ENCODE measurements around the gene ACO1.

Gene ACO1

GRCh38 chr9:32385152-32385884, 875 bp downstream of the ACO1 start:
- H3K27me3 ChIP-seq (ENCODE audit: control insufficient read depth in 1 of 2, insufficient read depth in 2 of 2, low read length in 2 of 2), result no peaks in the 10 kb centered on the region
- peak overlapping the region; percentile 81 to 100 for H3K4me3 ChIP-seq (ENCODE audit: low read depth in 1 of 2, low read length in 2 of 2)
- H3K27ac ChIP-seq (ENCODE audit: low read depth, low read length), result peak overlapping the region; percentile 80
- H3K36me3 ChIP-seq (ENCODE audit: insufficient read depth, low read length), result peaks cover 5% of the 10 kb centered on the region
- H3K9ac ChIP-seq (ENCODE audit: low read length), result peak overlapping the region; percentile 73
- no peaks in the 10 kb centered on the region for H3K9me3 ChIP-seq (ENCODE audit: low read length)
- peaks cover 21% of the 10 kb centered on the region for H3K4me1 ChIP-seq (ENCODE audit: insufficient read depth, low read length)

- H3K9me3 ChIP-seq (ENCODE audit: low read length), result no peaks in the 10 kb centered on the region
- H3K4me3 ChIP-seq (ENCODE audit: low read depth in 1 of 2, low read length in 2 of 2), result no peak overlapping the region
- peaks cover 21% of the 10 kb centered on the region for H3K4me1 ChIP-seq (ENCODE audit: insufficient read depth, low read length)
- H3K9ac ChIP-seq (ENCODE audit: low read length), result no peak overlapping the region
- no peak overlapping the region for H3K27ac ChIP-seq (ENCODE audit: low read depth, low read length)
- no peaks in the 10 kb centered on the region for H3K27me3 ChIP-seq (ENCODE audit: control insufficient read depth in 1 of 2, insufficient read depth in 2 of 2, low read length in 2 of 2)
- H3K36me3 ChIP-seq (ENCODE audit: insufficient read depth, low read length), result peaks cover 5% of the 10 kb centered on the region
These were observed 1.4 kb downstream of the ACO1 start for GRCh38 chr9:32385885-32386283.

GRCh38 chr9:32387256-32387655, 2.8 kb downstream of the ACO1 start:
- Histone ChIP-seq H3K27me3 (ENCODE audit: control insufficient read depth in 1 of 2, insufficient read depth in 2 of 2, low read length in 2 of 2) (no peaks in the 10 kb centered on the region), H3K27ac (ENCODE audit: low read depth, low read length) (no peak overlapping the region), H3K9me3 (ENCODE audit: low read length) (no peaks in the 10 kb centered on the region), H3K9ac (ENCODE audit: low read length) (no peak overlapping the region), H3K36me3 (ENCODE audit: insufficient read depth, low read length) (peaks cover 7% of the 10 kb centered on the region), H3K4me1 (ENCODE audit: insufficient read depth, low read length) (peaks cover 21% of the 10 kb centered on the region), H3K4me3 (ENCODE audit: low read depth in 1 of 2, low read length in 2 of 2) (no peak overlapping the region)

- H3K36me3 ChIP-seq (ENCODE audit: insufficient read depth, low read length), result peaks cover 9% of the 10 kb centered on the region
- no peaks in the 10 kb centered on the region for H3K9me3 ChIP-seq (ENCODE audit: low read length)
- H3K27me3 ChIP-seq (ENCODE audit: control insufficient read depth in 1 of 2, insufficient read depth in 2 of 2, low read length in 2 of 2), result no peaks in the 10 kb centered on the region
- no peak overlapping the region for H3K9ac ChIP-seq (ENCODE audit: low read length)
- H3K4me1 ChIP-seq (ENCODE audit: insufficient read depth, low read length), result peaks cover 17% of the 10 kb centered on the region
- H3K27ac ChIP-seq (ENCODE audit: low read depth, low read length), result no peak overlapping the region
- H3K4me3 ChIP-seq (ENCODE audit: low read depth in 1 of 2, low read length in 2 of 2), result no peak overlapping the region
These were observed 4.9 kb downstream of the ACO1 start for GRCh38 chr9:32389365-32389764.

GRCh38 chr9:32393911-32394310, 9.5 kb downstream of the ACO1 start:
- Histone ChIP-seq H3K27ac (ENCODE audit: low read depth, low read length) (no peak overlapping the region), H3K27me3 (ENCODE audit: control insufficient read depth in 1 of 2, insufficient read depth in 2 of 2, low read length in 2 of 2) (no peaks in the 10 kb centered on the region), H3K9ac (ENCODE audit: low read length) (no peak overlapping the region), H3K36me3 (ENCODE audit: insufficient read depth, low read length) (peaks cover 4% of the 10 kb centered on the region), H3K4me1 (ENCODE audit: insufficient read depth, low read length) (peaks cover 5% of the 10 kb centered on the region), H3K4me3 (ENCODE audit: low read depth in 1 of 2, low read length in 2 of 2) (no peak overlapping the region), H3K9me3 (ENCODE audit: low read length) (no peaks in the 10 kb centered on the region)

GRCh38 chr9:32394381-32395049, 10.1 kb downstream of the ACO1 start:
- Histone ChIP-seq H3K27ac (ENCODE audit: low read depth, low read length) (no peak overlapping the region), H3K9me3 (ENCODE audit: low read length) (no peaks in the 10 kb centered on the region), H3K27me3 (ENCODE audit: control insufficient read depth in 1 of 2, insufficient read depth in 2 of 2, low read length in 2 of 2) (no peaks in the 10 kb centered on the region), H3K36me3 (ENCODE audit: insufficient read depth, low read length) (peaks cover 4% of the 10 kb centered on the region), H3K4me3 (ENCODE audit: low read depth in 1 of 2, low read length in 2 of 2) (no peak overlapping the region), H3K9ac (ENCODE audit: low read length) (no peak overlapping the region), H3K4me1 (ENCODE audit: insufficient read depth, low read length) (peaks cover 10% of the 10 kb centered on the region)

GRCh38 chr9:32395510-32396216, 11.2 kb downstream of the ACO1 start:
- Histone ChIP-seq H3K27ac (ENCODE audit: low read depth, low read length) (no peak overlapping the region), H3K27me3 (ENCODE audit: control insufficient read depth in 1 of 2, insufficient read depth in 2 of 2, low read length in 2 of 2) (no peaks in the 10 kb centered on the region), H3K9ac (ENCODE audit: low read length) (no peak overlapping the region), H3K4me3 (ENCODE audit: low read depth in 1 of 2, low read length in 2 of 2) (no peak overlapping the region), H3K9me3 (ENCODE audit: low read length) (no peaks in the 10 kb centered on the region), H3K4me1 (ENCODE audit: insufficient read depth, low read length) (peaks cover 10% of the 10 kb centered on the region), H3K36me3 (ENCODE audit: insufficient read depth, low read length) (peaks cover 4% of the 10 kb centered on the region)

GRCh38 chr9:32398207-32398606, 13.8 kb downstream of the ACO1 start:
- Histone ChIP-seq H3K9me3 (ENCODE audit: low read length) (no peaks in the 10 kb centered on the region), H3K4me3 (ENCODE audit: low read depth in 1 of 2, low read length in 2 of 2) (no peak overlapping the region), H3K4me1 (ENCODE audit: insufficient read depth, low read length) (peaks cover 10% of the 10 kb centered on the region), H3K9ac (ENCODE audit: low read length) (no peak overlapping the region), H3K27ac (ENCODE audit: low read depth, low read length) (no peak overlapping the region), H3K27me3 (ENCODE audit: control insufficient read depth in 1 of 2, insufficient read depth in 2 of 2, low read length in 2 of 2) (no peaks in the 10 kb centered on the region), H3K36me3 (ENCODE audit: insufficient read depth, low read length) (no peaks in the 10 kb centered on the region)

GRCh38 chr9:32399110-32399815, 14.8 kb downstream of the ACO1 start:
- H3K4me3 ChIP-seq (ENCODE audit: low read depth in 1 of 2, low read length in 2 of 2), result no peak overlapping the region
- H3K9me3 ChIP-seq (ENCODE audit: low read length), result no peaks in the 10 kb centered on the region
- H3K4me1 ChIP-seq (ENCODE audit: insufficient read depth, low read length), result peaks cover 10% of the 10 kb centered on the region
- H3K9ac ChIP-seq (ENCODE audit: low read length), result no peak overlapping the region
- H3K27ac ChIP-seq (ENCODE audit: low read depth, low read length), result no peak overlapping the region
- no peaks in the 10 kb centered on the region for H3K27me3 ChIP-seq (ENCODE audit: control insufficient read depth in 1 of 2, insufficient read depth in 2 of 2, low read length in 2 of 2)
- no peaks in the 10 kb centered on the region for H3K36me3 ChIP-seq (ENCODE audit: insufficient read depth, low read length)

- H3K36me3 ChIP-seq (ENCODE audit: insufficient read depth, low read length), result peaks cover 12% of the 10 kb centered on the region
- H3K4me1 ChIP-seq (ENCODE audit: insufficient read depth, low read length), result peaks cover 6% of the 10 kb centered on the region
These were observed 17.0 kb downstream of the ACO1 start for GRCh38 chr9:32401488-32401887.

GRCh38 chr9:32403567-32404260, 19.3 kb downstream of the ACO1 start:
- Histone ChIP-seq H3K27me3 (ENCODE audit: control insufficient read depth in 1 of 2, insufficient read depth in 2 of 2, low read length in 2 of 2) (no peaks in the 10 kb centered on the region), H3K4me3 (ENCODE audit: low read depth in 1 of 2, low read length in 2 of 2) (no peak overlapping the region), H3K9me3 (ENCODE audit: low read length) (no peaks in the 10 kb centered on the region), H3K9ac (ENCODE audit: low read length) (no peak overlapping the region), H3K27ac (ENCODE audit: low read depth, low read length) (no peak overlapping the region), H3K4me1 (ENCODE audit: insufficient read depth, low read length) (peaks cover 6% of the 10 kb centered on the region), H3K36me3 (ENCODE audit: insufficient read depth, low read length) (peaks cover 26% of the 10 kb centered on the region)

More at GRCh38 chr9:32401488-32401887, 17.0 kb downstream of the ACO1 start:
- Histone ChIP-seq H3K4me3 (ENCODE audit: low read depth in 1 of 2, low read length in 2 of 2) (no peak overlapping the region), H3K9me3 (ENCODE audit: low read length) (no peaks in the 10 kb centered on the region), H3K27ac (ENCODE audit: low read depth, low read length) (no peak overlapping the region), H3K27me3 (ENCODE audit: control insufficient read depth in 1 of 2, insufficient read depth in 2 of 2, low read length in 2 of 2) (no peaks in the 10 kb centered on the region), H3K9ac (ENCODE audit: low read length) (no peak overlapping the region)

Data from muscle layer of colon (tissue), 2 donors.